Measurements from ENCODE around the gene CYP19A1.

- TF ChIP-seq CTCF (IDR thresholded peaks at IDR 0.05) (no peak), POLR2A (IDR thresholded peaks at IDR 0.05) (no peak)
Measured at GRCh38 chr15:51160484-51160883, 177.9 kb downstream of the CYP19A1 start.
